Mammary epithelial cell (primary cell): ENCODE results near the gene TMEM145.

Experiments used
- EZH2 ChIP-seq: IDR thresholded peaks from 2 replicates; pipeline ENCODE4 v1.6.1; 2012; ENCODE audit warnings: low read length, inconsistent platforms, borderline replicate concordance
- TF ChIP-seq, protein P1 (sequence below), 2 donors: IDR thresholded peaks in 1 of 2; conservative IDR thresholded peaks in 1 of 2; 2 replicates each; pipeline ENCODE4 v1.5.1; 2011 to 2012; ENCODE audit warnings: inconsistent platforms in 2 of 2, low read length in 2 of 2, mild to moderate bottlenecking in 2 of 2, control low read depth in 1 of 2, low read depth in 1 of 2; ENCODE audit not compliant: insufficient read depth in 1 of 2; ENCODE audit errors: extremely low read depth in 1 of 2

- TF ChIP-seq, protein P1, sequence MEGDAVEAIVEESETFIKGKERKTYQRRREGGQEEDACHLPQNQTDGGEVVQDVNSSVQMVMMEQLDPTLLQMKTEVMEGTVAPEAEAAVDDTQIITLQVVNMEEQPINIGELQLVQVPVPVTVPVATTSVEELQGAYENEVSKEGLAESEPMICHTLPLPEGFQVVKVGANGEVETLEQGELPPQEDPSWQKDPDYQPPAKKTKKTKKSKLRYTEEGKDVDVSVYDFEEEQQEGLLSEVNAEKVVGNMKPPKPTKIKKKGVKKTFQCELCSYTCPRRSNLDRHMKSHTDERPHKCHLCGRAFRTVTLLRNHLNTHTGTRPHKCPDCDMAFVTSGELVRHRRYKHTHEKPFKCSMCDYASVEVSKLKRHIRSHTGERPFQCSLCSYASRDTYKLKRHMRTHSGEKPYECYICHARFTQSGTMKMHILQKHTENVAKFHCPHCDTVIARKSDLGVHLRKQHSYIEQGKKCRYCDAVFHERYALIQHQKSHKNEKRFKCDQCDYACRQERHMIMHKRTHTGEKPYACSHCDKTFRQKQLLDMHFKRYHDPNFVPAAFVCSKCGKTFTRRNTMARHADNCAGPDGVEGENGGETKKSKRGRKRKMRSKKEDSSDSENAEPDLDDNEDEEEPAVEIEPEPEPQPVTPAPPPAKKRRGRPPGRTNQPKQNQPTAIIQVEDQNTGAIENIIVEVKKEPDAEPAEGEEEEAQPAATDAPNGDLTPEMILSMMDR (conservative IDR thresholded peaks at IDR 0.05 in 1 of 2, IDR thresholded peaks at IDR 0.05 in 1 of 2; ENCODE audit: extremely low read depth in 1 of 2, insufficient read depth in 1 of 2, low read depth in 1 of 2, low read length in 2 of 2), result no peak
- no peak for TF ChIP-seq EZH2
Observed at GRCh38 chr19:42355896-42356295, 42.8 kb downstream of the TMEM145 start.
